ENCODE measurements around the gene CORO1C. TPM values are rescaled to one million over a fixed set of nuclear protein-coding genes. Genes with fewer than 3 reads are reported as not detected.
"Not testable (repeated sequence)": the region's sequence is repeated elsewhere in the genome, so short reads cannot be mapped to it uniquely, and the experiment has no call there.

The CORO1C gene
- polyA plus RNA-seq, 1 donor from 2014 or later: 123 TPM

DNA sequence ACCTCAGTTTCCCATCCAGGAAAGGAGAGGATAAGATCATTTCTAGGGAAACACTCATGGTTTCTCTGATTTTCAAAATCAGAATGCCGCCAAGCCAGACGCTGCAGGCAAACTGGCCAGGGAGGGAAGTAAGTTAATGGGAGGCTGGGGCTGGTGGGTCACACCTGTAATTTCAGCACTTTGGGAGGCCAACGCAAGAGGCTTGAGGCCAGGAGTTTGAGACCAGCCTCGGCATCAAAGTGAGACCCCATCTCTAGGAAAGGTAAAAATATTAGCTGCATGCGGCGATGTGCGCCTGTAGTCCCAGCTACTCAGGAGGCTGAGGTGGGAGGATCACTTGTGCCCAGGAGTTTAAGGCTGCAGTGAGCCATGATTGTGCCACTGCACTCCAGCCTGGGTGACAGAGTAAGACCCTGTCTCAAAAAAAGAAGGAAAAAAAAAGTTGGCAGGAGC lies 98.2 kb downstream of the CORO1C start:
- Histone ChIP-seq H3K9ac (ENCODE audit: low read length) (no peak overlapping the region), H3F3A (ENCODE audit: insufficient read depth, low read length, poor library complexity, severe bottlenecking) (no peaks in the 10 kb centered on the region), H2AFZ (ENCODE audit: low read depth, low read length) (no peak overlapping the region), H3K9me3 (ENCODE audit: low read length) (no peaks in the 10 kb centered on the region), H3K27ac (ENCODE audit: low read length) (no peak overlapping the region), H4K20me1 (ENCODE audit: insufficient read depth) (no peaks in the 10 kb centered on the region), H3K4me2 (ENCODE audit: low read length) (no peak overlapping the region), H3K4me3 (ENCODE audit: low read length) (no peak overlapping the region), H3K79me2 (replicated peaks; ENCODE audit: insufficient read depth, low read length) (no peaks in the 10 kb centered on the region), H3K9me2 (ENCODE audit: insufficient read depth, low read length) (no peaks in the 10 kb centered on the region), H3K36me3 (ENCODE audit: insufficient read depth, low read length) (no peaks in the 10 kb centered on the region), H3K27me3 (ENCODE audit: insufficient read depth, low read depth, low read length) (no peaks in the 10 kb centered on the region)
- TF ChIP-seq, protein P1, sequence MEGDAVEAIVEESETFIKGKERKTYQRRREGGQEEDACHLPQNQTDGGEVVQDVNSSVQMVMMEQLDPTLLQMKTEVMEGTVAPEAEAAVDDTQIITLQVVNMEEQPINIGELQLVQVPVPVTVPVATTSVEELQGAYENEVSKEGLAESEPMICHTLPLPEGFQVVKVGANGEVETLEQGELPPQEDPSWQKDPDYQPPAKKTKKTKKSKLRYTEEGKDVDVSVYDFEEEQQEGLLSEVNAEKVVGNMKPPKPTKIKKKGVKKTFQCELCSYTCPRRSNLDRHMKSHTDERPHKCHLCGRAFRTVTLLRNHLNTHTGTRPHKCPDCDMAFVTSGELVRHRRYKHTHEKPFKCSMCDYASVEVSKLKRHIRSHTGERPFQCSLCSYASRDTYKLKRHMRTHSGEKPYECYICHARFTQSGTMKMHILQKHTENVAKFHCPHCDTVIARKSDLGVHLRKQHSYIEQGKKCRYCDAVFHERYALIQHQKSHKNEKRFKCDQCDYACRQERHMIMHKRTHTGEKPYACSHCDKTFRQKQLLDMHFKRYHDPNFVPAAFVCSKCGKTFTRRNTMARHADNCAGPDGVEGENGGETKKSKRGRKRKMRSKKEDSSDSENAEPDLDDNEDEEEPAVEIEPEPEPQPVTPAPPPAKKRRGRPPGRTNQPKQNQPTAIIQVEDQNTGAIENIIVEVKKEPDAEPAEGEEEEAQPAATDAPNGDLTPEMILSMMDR (IDR thresholded peaks at IDR 0.05; ENCODE audit: poor library complexity, severe bottlenecking): no peak
- no peak for TF ChIP-seq MXI1 (conservative IDR thresholded peaks at IDR 0.05; ENCODE audit: poor library complexity, severe bottlenecking)
- TF ChIP-seq POLR2AphosphoS5 (IDR thresholded peaks at IDR 0.05): no peak
- TF ChIP-seq EZH2 (IDR thresholded peaks at IDR 0.05; ENCODE audit: borderline replicate concordance, insufficient read depth, low read length, poor library complexity, severe bottlenecking): no peak
- TF ChIP-seq, protein P2, sequence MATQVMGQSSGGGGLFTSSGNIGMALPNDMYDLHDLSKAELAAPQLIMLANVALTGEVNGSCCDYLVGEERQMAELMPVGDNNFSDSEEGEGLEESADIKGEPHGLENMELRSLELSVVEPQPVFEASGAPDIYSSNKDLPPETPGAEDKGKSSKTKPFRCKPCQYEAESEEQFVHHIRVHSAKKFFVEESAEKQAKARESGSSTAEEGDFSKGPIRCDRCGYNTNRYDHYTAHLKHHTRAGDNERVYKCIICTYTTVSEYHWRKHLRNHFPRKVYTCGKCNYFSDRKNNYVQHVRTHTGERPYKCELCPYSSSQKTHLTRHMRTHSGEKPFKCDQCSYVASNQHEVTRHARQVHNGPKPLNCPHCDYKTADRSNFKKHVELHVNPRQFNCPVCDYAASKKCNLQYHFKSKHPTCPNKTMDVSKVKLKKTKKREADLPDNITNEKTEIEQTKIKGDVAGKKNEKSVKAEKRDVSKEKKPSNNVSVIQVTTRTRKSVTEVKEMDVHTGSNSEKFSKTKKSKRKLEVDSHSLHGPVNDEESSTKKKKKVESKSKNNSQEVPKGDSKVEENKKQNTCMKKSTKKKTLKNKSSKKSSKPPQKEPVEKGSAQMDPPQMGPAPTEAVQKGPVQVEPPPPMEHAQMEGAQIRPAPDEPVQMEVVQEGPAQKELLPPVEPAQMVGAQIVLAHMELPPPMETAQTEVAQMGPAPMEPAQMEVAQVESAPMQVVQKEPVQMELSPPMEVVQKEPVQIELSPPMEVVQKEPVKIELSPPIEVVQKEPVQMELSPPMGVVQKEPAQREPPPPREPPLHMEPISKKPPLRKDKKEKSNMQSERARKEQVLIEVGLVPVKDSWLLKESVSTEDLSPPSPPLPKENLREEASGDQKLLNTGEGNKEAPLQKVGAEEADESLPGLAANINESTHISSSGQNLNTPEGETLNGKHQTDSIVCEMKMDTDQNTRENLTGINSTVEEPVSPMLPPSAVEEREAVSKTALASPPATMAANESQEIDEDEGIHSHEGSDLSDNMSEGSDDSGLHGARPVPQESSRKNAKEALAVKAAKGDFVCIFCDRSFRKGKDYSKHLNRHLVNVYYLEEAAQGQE (IDR thresholded peaks at IDR 0.05; ENCODE audit: borderline replicate concordance): no peak
- no peak for TF ChIP-seq RAD21 (conservative IDR thresholded peaks at IDR 0.05)
- no peak for TF ChIP-seq EP300 (conservative IDR thresholded peaks at IDR 0.05; ENCODE audit: poor library complexity, severe bottlenecking)
- no peak for TF ChIP-seq TAF1 (IDR thresholded peaks at IDR 0.05; ENCODE audit: low read depth)
- no peak for TF ChIP-seq SMC3 (conservative IDR thresholded peaks at IDR 0.05; ENCODE audit: poor library complexity)

DNA sequence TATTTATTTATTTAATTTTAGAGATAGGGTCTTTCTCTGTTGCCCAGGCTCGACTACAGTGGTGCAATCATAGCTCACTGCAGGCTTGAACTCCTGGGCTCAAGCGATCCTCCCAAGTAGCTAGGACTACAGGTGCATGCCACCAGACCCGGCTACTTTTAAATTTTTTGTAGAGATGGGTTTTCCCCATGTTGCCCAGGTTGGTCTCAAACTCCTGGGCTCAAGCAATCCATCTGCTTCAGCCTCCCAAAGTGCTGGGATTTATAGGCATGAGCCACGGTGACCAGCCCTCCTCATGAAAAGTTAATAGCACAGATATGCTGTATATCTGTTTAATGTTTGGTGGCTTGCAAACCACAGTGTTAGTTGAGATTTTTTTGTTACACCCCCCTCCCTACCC lies 100.1 kb downstream of the CORO1C start:
- not testable (repeated sequence) for H3K9me2 ChIP-seq (ENCODE audit: insufficient read depth, low read length); H3K27ac ChIP-seq (ENCODE audit: low read length); H4K20me1 ChIP-seq (ENCODE audit: insufficient read depth); H3K4me3 ChIP-seq (ENCODE audit: low read length); H3K79me2 ChIP-seq (replicated peaks; ENCODE audit: insufficient read depth, low read length); H3K36me3 ChIP-seq (ENCODE audit: insufficient read depth, low read length); H2AFZ ChIP-seq (ENCODE audit: low read depth, low read length); H3K27me3 ChIP-seq (ENCODE audit: insufficient read depth, low read depth, low read length); H3K9ac ChIP-seq (ENCODE audit: low read length); H3K9me3 ChIP-seq (ENCODE audit: low read length); H3F3A ChIP-seq (ENCODE audit: insufficient read depth, low read length, poor library complexity, severe bottlenecking); H3K4me2 ChIP-seq (ENCODE audit: low read length)
